AG09309 (cell line): ENCODE measurements around the gene PIGN.

Source experiments
- DNase-seq: peaks from one replicate; pipeline ENCODE4 v3.0.0-alpha.2; 2010; ENCODE audit warnings: low read depth
- H3K4me3 ChIP-seq: 2 replicates; pipeline ENCODE4 v1.5.1; 2011; ENCODE audit warnings: mild to moderate bottlenecking, low read depth, low read length, moderate library complexity; ENCODE audit not compliant: control insufficient read depth
- CTCF ChIP-seq: IDR thresholded peaks from 2 replicates; pipeline ENCODE4 v1.5.1; 2011; ENCODE audit warnings: mild to moderate bottlenecking, low read depth, low read length, inconsistent platforms; ENCODE audit not compliant: insufficient read depth, control insufficient read depth; ENCODE audit errors: missing control alignments

The PIGN gene

DNA sequence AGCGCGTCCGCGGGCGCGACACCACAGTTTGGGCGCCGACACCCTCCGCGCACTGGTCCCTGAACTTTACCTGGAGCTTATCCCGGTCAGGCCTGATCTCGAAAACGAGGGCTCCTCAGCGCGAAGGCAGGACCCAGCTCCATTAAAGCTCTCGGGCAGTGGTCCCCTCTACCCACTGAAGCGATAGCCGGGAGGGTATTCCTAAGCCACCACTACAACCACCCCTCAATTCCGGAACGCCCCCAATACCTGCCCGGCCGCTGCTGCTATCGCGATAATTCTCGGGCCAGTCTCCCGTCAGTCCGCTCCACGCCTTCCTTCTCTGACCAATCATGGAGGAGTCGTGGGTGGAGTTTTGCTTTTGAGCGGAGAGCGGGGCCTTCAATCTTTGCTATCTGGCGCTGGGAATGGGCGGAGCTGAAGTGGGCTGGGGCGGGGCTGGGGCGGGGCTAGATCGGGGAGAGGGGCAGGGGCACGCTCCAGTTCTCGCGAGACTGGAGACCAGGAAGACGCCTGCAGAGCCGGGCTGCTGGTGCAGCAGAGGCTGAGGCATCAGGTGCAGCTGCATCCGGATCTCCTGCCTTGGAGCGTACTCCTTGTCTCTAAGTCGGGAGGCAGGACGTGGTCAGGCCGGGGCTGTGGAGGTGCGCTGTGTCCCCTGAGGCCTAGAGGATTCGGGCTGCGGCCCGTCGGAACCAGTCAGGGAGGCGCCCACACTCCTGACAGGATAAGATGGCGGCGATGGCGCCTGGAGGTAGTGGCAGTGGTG lies at the start of gene PIGN, which contains the start of gene RELCH:
TSS of gene PIGN (minus strand) at position 283 of the 769 bp plus-strand sequence. CDS start 25,703 bp downstream, outside the sequence.
TSS of gene RELCH (plus strand) at position 482 of the 769 bp plus-strand sequence. CDS start at position 733, 251 bp downstream.
- no peak for TF ChIP-seq CTCF
- peak within 1 kb of the TSS; percentile 97 for H3K4me3 ChIP-seq
- peak; percentile 94 for DNase-seq

GRCh38 chr18:62236252-62236651 lies 49.4 kb upstream of the PIGN start:
- DNase-seq, result no peak
- no peak for TF ChIP-seq CTCF
- H3K4me3 ChIP-seq, result no peak overlapping the region

GRCh38 chr18:62226047-62226446 lies 39.2 kb upstream of the PIGN start:
- no peak for TF ChIP-seq CTCF
- no peak overlapping the region for H3K4me3 ChIP-seq
- DNase-seq, result no peak

DNA sequence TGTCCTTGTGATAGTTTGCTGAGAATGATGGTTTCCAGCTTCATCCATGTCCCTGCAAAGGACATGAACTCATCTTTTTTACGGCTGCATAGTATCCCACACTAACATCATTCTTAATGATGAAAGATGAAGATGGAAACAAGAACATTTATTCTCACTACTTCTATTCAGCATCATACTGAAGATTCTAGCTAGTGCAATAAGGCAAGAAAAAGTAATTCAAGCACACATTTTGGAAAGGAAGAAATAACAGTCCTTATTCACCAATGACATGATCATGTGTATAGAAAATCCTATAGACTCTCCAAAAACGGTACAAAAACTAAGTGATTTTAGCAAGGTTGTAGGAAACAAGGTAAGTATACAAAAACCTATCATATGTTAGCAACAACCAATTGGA lies 37.4 kb upstream of the PIGN start:
- no peak for TF ChIP-seq CTCF
- no peak for DNase-seq
- H3K4me3 ChIP-seq, result no peak overlapping the region

DNA sequence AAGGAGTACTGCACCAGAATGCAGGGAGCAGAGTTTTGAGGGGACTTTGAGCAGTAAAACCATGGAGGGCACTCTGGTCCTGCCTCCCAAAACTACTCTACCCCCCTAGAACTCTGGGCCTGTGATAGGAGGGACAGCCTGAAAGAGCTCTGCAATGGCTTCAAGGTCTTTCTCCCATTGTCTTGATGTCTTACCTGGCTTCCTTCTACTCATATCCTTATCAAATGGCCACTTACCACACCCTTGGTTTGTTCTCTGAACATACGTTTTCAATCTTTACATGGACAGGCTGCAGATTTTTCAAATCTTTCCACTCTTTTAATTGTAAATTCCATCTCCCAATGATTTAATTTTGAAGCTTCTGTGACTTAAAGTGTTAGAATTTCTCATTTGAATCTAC lies 27.9 kb upstream of the PIGN start:
- H3K4me3 ChIP-seq, result no peak overlapping the region
- DNase-seq, result no peak
- TF ChIP-seq CTCF, result no peak

DNA sequence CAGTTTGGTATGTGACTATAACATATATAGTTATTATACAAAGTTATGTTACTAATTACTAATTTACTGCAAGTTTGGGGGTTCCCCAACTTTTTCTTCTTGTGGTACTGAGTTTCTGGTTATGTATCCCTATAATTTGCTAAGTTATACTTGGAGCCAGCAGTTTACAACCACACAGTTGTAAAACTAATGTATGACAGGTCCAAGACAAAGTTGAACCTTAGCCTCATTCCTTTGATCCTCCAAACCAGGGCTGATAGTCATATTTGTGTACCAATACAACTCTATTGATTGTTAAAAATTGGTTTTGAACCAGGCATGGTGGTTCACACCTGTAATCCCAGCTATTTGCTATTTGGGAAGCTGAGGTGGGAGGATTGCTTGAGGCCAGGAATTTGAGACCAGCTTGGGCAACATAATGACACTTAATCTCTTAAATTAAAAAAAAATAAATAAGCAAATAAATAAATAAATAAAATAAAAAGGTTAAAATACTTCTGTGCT lies 24.5 kb upstream of the PIGN start:
- DNase-seq, result no peak
- H3K4me3 ChIP-seq, result no peak overlapping the region
- TF ChIP-seq CTCF, result no peak

DNA sequence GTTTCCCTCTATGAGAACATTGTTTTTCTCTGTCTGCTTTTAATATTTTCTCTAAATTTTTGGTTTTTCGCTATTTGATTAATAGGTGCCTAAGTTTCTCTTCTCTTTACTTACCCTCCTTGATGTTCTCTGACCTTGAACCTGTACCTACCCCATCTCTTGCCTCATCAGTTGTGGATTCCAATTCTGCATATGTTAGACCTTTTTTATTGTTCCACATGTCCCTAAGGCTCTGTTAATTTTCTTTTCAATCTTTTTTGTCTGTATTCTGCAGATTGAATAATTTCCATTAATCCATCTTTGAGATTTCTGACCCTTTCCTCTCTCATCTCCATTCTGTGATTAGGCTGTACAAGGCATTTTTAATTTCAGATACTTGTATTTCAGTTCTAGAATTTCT lies 23.3 kb upstream of the PIGN start:
- H3K4me3 ChIP-seq, result no peak overlapping the region
- no peak for DNase-seq
- TF ChIP-seq CTCF, result no peak
